Amniotic stem cell (primary cell): ENCODE results near the gene ATOSA.

Experiments
- DNase-seq: peaks from one replicate; lab custom pipeline; 2025; lab: John Stamatoyannopoulos, UW

The ATOSA gene, protein sequence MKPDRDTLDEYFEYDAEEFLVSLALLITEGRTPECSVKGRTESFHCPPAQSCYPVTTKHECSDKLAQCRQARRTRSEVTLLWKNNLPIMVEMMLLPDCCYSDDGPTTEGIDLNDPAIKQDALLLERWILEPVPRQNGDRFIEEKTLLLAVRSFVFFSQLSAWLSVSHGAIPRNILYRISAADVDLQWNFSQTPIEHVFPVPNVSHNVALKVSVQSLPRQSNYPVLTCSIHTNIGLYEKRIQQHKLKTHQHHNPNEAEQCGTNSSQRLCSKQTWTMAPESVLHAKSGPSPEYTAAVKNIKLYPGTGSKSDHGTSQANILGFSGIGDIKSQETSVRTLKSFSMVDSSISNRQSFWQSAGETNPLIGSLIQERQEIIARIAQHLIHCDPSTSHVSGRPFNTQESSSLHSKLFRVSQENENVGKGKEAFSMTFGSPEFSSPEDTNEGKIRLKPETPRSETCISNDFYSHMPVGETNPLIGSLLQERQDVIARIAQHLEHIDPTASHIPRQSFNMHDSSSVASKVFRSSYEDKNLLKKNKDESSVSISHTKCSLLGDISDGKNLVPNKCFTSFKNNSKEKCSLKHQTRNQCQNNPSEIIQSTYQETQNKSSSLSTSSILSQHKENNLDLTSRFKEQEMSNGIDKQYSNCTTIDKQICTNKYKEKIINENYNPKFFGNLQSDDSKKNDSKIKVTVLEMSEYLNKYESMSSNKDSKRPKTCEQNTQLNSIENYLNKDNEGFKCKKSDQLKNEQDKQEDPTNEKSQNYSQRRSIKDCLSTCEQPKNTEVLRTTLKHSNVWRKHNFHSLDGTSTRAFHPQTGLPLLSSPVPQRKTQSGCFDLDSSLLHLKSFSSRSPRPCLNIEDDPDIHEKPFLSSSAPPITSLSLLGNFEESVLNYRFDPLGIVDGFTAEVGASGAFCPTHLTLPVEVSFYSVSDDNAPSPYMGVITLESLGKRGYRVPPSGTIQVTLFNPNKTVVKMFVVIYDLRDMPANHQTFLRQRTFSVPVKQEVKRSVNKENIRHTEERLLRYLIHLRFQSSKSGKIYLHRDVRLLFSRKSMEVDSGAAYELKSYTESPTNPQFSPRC

DNA sequence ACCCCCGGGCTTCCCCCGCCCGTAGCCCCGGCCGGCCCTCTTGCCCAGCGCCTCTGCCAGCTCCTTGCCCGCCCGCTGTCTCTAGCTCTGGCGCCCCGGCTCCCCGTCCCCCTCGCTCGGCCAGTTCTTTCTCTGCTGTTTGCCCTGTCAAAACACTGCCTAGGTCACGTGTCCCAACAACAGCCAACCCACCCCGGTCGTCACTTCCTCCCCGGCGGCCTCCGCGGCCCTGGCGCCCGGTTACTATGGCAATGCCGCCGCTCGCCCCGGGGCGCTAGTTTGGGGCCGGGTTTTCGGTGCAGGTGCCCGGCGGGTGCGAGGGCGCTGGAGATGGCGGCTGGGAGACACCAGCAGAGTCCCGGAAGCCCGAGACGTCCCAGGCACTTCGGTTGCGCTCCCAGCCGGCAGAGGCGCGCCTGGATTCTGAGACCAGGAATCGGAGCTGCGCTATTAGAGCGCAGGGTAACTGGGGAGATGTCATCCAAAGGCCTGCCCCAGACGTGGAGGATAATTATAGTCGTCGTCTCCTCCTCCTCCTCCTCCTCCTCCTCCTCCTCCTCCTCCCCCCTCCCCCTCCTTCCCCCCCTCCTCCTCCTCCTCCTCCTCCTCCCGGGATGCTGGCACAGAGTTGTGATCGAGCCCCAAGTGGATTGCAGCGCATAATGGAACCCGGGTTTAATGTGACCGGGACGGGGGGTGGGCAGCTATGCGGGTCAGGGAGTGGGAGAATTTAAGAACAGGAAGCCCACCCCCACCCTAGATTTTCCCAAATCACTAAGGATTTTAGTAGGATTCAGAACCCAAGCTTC, at the start of gene ATOSA:
TSS of gene ATOSA (minus strand) at position 157 of the 809 bp plus-strand sequence. CDS start 1,367 bp downstream, outside the sequence.
- DNase-seq, result peak; percentile 85

DNA sequence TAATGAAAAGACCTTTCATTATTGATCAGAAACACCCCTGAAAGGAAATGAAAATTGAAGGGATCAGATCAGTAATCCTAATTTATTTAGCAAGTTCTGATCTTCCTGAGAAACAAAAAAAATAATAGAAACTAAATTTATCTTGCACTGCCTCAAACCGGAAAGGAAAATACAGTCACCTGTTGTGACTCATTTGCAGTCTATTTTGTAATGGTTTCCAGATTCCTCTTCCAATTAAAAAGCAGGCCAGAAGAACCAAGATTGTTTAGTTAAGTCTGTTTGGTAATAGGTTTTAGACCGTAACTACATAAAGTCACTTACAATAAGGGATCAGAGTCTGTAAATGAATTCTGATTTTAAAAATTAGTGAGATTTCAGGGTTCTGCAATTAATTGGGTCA, 49.7 kb upstream of the ATOSA start:
- peak; percentile 3 for DNase-seq

DNA sequence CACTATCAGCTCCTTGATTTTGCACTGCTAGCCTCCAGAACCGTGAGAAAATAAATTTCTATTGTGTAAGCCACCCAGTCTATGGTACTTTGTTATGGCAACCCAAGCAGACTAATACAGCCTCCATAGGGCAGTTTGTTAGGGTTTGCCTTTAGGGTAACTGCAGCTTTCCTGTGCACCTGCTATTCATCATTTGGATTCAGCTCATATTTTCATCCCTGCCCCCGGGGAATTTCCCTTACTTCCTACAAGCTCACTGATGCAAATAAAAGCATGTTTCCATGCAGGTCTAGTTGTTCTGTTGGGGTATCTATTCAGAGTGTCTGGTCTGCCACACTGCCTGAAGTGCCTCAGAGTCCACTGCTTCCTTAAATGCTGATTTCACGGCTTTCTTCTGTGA, 48.6 kb upstream of the ATOSA start:
- DNase-seq, result no peak

DNA sequence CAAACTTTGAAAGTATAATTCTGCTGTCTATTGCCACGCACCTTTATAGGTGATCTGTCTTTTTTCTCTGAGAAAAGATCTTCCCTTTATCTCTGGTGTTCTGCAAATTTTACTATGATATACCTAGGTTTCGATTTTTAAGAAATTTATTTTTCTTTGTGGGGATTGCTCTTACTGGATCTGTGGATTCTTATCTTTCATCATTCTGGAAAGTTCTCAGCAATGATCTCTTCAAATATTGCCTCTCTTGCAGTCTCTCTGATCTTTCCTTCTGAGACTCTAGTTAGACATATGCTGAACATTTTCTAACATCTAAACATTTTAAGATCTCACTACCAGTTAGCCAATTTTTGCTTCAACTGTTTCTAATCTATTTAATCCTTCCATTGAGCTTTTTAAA, 47.0 kb upstream of the ATOSA start:
- DNase-seq, result no peak

DNA sequence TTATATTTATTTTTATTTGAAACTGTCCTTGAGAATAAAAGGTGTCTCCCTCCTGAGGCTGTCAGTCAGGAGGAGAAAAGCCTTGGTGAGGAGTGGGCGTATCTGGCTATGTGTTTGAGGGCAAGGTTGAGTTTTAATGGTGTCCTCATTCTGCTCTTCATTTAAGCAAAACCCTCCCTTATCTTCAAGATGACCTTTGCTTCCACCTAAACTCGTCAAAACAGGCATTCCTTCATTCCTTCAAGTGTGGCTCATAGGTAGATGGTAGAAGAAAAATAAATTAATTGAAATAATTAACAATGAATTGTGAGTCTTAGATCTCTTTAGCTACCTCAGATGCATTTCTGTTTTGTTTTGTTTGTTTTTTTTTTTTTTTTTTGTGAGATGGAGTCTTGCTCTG, 39.4 kb upstream of the ATOSA start:
- DNase-seq, result no peak

DNA sequence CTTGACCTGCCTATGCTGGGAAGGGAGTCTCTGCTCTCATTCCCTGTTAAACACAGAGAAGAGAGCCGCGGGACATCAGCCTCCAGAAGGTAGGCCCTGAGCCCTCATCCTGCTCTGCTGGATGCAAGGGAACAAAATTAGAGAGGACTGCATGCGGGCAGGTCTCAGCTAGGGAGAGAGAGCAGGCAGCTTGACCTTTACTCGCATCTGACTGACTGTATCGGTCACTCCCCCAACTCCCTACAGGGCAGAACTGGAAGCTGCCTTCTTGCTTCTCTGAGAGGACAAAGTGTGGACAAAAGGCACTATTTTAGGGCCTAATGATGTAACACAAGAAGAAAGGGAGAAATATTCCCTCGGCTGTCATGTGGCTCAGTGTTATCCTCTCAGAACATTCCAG, 38.7 kb upstream of the ATOSA start:
- DNase-seq, result no peak

DNA sequence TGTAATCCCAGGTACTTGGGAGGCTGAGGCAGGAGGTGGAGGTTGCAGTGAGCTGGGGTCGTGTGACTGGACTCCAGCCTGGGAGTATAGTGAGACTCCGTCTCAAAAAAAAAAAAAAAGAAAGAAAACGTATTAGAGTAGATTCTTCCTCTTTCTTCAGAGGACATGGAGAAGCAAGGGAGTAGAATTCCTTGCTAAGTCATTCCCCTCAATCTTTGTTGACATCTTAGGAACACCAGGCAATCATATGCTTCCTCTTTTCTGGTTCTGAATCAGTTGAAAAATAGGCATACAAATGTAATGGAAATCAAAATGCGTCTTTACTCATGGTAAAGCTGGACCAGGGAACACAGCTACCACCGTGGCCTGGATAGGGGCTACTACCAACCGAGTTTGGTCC, 38.3 kb upstream of the ATOSA start:
- DNase-seq, result no peak

DNA sequence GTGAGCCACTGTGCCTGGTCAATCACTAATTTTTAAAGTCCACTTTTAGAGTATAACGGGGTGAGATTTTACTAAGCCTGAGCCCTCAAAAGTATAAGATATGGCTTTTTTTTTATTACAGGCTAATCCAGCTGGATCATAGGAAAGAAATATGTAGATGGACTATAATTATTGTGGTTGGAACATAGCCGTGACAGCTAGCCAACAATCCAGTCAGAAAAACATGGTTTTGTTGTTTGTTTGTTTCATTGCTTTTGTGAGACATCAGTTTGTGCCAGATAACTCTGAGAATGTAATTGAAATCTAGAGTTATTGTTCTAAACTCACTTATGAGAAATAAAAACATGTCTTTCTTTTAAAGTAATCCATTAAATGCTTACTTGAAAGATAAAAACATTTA, 37.3 kb upstream of the ATOSA start:
- DNase-seq, result no peak

DNA sequence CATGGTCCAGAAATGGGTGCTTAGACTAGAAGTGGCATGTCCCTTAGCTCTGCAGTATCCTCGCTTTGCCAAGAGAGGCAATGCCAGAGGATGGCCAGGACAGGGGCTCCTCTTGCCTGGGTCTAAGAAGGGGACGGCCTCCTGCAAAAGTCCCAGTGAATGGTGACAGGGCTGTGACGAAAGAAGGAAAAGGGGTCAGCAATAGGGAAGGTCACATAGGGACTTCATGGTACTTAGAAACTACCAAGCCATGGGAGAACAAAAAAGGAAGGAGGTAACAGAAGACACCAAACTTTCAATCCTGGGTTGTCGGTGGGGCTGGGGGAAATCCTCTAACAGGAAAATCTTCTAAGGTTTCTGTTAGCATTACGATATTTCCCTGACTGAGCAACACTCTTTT, 36.2 kb upstream of the ATOSA start:
- no peak for DNase-seq

DNA sequence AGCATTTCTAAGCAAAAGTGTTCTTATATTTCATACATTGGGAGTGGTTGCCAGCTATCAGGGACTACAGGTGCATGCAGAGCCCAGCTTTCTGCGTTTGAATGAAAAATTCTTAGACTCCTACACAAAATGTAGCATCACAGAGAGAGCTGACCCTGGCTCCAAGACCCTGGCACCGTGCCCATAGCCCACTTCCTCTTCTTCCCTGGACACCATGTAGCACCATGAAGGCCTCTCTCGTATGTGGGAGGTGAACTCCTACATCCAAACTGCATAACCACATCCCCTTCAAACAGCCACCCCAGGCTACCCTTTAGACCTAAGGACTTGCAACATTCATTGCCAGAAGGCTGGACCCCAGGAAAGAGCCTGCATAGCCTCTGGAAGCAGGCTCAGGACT, 35.8 kb upstream of the ATOSA start:
- no peak for DNase-seq

DNA sequence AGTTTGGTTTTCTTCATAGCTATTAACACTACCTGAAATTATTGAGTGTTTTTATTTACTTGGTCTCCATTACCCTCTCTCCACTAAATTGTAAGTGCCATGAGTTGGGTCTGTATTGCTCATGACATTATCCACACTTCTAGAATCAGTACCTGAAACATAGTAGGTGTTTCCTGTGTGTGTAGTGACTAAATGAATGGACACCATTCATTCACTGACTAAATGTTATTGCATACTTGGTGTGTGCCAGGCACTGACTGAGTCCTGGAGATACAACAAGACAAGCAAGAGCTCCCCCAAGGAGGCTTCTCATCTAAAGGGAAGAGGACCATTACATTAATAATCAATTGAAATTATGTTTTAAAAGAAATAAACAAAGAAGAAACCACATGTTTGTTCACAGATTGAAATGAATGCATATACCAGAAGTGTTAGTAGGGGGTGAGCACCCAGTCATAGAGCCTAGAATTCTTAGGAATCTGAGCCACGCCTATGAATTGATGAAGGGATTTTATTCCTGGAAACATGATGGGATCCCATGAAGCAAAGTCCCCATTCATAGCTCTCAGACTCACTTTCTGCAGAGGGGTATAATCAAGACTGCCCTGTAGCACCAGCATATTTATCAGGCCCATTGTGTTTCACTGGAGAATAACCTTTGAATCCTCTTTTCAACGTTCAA, 31.7 kb upstream of the ATOSA start:
- no peak for DNase-seq

DNA sequence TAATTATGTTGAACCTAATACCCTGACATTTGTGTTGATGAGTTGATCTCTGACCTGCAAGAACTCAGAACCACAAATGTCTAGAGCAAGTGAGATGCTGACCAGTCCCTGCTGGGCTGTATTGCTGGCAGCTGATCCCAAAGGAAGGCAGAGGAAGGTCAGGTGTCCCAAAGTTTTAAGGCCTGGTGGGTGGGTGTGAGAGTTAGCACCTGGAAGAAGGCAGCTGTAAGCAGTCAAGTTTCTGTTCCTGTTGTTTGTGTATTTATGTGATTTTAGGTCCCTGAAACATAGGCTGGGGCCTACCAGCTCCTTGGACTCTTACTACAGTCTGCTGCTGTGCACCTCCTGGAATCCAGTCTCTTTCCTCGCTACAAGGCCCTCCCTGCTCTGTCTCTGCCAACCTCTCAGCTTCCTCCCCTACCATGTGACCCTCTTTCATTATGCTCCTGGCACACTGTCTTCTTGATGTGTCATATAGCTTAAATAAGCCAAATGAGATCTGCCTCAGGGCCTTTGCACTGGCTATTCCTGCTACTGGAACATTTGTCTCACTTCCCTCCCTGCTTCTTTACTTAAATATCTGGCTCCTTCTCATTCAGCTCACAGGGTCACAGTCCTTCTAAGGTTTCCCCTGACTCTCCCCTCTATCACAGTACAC, 31.0 kb upstream of the ATOSA start:
- DNase-seq, result no peak

DNA sequence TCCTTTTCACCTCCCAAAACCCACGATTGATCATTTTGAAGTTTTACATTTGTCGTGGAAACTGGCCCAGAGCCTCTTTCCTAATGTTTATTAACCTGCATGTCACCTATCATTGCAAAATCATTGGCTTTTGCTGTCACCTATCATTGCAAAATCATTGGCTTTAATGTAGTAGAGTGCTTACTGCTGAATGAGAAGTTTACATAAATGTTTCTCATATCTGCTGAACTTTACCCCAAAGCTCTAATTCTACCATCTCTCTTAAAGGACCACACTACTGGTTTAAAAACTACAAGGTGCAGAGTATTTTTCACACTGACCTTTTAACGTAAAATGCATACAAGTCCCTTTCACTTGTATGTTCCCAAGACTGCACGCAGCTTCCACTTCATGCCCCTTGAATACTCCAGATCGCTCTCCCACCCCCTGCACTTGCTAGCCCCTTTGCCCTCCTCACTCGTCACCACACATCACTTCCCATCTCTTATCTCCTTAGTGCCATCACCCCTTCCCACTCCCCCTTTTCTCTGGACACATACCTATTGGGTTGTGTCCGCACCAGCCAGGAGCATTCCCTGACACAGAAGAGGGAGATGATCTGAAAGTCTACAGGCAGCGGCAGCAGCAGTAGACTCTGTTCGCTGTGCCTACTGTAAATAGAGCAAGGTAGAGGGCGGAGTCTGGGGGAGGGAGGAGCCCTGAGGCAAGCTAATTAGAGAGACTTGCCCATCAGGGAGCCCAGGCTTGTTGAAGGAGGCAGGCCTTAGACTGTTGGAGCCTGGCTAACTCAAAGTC, 30.2 kb upstream of the ATOSA start:
- no peak for DNase-seq

DNA sequence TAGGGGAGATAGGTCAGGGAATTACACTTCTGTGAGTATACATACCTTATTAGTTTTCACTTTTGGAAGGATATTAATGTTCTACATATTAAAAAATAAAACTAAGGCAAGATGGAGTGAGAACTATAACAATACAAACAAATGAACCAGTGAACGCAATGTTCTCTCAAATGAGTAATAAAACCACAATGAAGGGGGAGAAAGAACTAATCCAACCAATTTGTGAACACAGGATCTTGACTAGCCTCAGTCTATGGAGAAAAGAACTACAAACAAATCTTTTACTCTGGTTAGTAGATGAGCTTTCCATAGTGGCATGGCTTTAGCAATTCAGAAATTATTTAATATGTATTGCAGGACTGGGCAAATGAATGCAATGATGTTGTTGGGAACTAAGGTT, 26.9 kb upstream of the ATOSA start:
- no peak for DNase-seq

DNA sequence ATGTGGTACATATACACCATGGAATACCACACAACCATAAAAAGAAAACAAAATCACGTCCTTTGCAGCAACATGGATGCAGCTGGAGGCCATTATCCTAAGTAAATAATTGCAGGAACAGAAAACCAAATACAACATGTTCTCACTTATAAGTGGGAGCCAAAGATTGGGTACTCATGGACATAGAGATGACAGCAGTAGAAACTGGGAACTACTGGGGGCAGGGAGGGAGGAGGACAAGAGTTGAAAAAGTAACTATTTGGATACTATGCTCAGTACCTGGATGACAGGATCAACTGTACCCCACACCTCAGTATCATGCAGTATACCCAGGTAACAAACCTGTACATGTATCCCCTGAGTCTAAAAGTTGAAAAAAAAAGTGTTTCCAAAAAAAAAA, 23.2 kb upstream of the ATOSA start:
- DNase-seq, result no peak

DNA sequence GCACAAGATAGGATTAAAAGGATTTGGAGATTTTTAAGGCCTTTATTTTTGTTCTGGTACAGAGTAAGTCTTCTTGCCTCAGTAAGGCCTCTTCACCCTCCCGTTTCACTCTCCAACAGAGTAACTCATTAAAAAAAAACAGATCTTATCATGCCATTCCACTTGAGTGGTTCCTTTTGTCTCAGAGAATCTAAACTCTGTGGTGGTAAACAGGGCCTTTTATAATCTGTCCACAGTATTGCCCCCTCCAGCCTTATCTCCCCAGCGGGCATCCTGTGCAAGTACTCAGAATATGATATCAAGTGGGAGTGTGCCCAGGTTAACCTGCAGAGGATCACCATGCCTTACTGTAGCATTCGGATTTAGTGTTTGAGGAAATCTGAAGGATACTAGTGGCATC, 20.3 kb upstream of the ATOSA start:
- no peak for DNase-seq

DNA sequence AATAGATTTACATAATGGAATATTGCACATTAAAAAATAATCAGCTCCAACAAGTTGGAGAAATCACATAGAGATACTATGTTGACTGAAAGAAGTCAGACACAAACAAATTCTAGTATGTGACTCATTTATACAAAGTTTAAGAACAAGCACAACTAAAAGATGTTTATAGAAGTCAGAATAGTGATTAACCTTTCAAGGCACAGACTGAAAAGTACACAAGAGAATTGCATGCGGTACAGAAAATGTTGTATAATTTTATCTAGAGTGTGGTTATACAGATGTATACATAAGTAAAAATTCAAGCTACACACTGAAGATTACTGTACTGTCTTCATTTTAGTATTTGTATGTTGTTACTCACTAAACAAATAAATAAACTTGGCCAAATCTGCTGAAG, 19.3 kb upstream of the ATOSA start:
- no peak for DNase-seq

DNA sequence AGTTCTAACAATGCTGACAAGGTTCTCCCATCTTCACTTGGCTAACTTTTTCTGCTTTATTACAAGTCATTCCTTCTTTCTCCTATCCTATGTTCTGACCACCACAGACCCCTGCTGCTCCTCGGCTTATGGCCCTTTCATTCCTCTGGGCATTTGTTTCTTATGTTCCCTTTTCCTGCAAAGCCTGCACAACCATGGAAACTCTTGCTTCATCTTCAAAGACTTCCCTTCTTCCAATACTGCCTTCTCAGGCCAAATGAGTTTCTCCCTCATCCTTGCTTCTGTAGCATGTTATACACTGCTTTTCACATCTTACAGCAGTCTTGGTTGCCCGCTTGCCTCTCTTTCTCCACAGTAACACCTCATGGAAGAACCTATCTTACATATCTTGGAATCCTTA, 17.9 kb upstream of the ATOSA start:
- no peak for DNase-seq

DNA sequence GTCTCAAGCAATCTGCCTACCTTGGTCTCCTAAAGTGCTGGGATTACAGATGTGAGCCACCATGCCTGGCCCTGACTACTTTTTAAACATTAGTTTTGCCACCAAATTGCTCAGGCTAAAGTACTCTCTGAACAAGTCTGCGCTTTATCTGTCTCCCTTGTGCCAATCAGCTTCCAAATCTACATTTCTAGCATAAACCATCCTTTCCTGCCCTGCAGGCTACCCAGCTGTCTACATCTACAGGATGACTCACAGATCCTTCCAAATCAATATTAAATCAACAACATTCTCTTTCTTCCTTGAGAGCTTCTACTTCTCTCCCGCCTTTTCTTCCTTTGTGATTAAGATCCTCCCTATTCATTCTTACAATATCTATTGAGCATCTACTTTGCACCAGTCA, 16.0 kb upstream of the ATOSA start:
- DNase-seq, result no peak

DNA sequence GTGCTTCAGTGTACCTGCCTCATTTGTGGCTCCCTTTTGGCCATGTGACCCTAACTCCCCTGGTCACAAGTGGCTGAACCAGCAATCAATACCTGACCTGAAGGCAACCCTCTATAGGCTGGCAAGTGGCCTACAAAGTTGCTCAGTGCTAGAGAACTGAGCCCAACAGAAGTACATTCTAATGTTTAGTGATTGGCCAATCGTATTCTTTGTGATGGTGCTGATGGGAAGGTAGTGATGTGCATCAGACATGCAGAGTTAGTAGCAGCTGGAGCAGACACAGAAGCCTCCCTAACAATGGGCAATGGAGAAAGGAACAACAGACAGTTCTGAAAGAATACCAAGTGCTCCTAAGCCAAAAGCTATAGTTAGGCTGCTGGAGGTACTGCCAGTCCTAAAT, 10.4 kb upstream of the ATOSA start:
- no peak for DNase-seq
